NCI-H146 (cell line): Measurements from ENCODE around the gene RNF113A.
"Not testable (repeated sequence)": the region's sequence is repeated elsewhere in the genome, so short reads cannot be mapped to it uniquely, and the experiment has no call there.

Experiments used
- DNase-seq: peaks from one replicate; lab custom pipeline; 2025; lab: John Stamatoyannopoulos, UW

The RNF113A gene

DNA sequence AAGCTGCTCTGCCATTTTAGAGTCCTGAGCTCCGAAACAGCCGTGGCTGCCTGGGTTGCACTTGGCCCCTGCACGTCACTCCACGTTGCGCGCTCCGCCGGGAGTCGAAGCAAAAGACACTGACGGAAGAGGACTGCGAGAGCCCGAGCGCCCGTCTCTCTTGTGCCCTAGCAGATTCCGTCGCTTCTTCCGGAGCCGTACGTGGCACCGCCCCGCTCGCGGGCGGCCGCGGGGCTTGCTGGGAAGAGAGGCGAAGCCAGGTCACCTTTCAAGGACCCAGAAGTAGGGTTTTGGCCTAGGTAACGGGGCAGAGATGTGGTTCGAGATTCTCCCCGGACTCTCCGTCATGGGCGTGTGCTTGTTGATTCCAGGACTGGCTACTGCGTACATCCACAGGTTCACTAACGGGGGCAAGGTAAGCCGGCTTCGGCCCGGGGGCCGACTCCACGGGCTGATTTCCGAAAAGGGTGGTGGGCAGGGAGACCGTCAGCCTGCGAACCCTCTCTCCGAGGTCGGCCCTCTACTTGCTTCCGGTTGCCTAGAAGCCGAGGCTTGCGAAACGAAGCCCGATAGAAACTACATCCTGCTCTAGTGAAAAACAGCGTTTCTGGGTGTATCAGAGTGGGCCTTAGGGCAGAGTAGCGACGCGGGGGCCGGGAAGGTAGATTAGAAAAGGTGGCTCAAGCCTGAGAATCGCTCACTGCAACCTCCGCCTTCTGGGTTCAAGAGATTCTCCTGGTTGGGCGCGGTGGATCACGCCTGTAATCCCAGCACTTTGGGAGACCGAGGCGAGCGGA, at the start of gene RNF113A, which contains the start of gene NDUFA1:
Gene RNF113A, minus strand, starts transcription at position 135 of the 797 bp plus-strand sequence. Its CDS starts 120 bp downstream, at position 15.
Gene NDUFA1, plus strand, starts transcription at position 234 of the 797 bp plus-strand sequence. Its CDS starts 80 bp downstream, at position 314.
- DNase-seq = peak; percentile 86

DNA sequence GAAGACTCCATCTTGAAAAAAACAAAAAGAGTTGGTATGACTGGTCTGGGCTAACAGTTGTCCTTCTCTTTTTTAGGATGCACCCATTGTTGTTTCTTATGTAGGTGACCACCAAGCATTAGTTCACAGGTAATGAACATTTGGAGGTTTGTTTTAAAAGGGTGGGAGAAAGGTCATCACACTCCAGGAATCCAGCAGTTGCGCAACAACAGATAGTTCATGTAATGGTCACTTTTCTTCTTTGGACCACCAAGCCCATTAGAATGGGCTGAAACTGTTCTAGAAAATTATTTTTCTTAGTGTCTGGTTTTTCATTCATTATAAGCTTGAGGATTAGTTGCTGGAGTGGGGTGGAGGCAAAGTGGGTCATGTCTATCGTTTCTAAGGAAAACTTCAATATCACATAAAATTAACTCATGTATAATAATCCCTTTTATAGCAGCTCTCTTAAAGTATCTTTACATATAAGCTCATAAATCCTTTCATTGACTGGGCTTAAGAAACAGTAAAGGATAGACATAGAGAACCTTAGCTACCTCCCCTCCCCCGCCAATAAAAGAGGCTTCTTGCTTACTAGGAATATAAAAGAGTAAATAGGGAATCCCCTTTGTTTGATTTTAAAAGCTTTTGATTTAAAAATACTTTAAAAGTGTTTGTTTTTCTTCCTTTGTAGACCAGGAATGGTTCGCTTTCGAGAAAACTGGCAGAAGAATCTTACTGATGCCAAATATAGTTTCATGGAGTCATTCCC, 48.5 kb upstream of the RNF113A start:
- DNase-seq = no peak

DNA sequence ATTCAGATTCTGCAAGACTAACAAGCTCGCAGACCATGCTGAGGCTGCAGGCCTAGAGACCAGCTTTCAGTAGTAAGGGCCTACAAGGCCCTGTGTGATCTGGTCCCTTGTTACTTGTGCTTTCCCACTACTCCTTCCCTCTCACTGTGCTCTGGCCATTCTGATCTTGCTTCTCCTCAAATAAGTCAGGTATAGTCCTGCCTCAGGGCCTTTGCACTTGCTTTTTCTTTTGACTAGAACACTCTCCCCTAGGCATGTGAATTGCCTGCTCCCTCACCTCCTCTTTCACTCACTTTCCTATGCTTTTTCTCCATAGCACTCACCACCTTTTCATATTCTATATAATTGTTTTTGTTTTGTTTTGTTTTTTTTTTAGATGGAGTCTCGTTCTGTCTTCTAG, 46.3 kb upstream of the RNF113A start:
- DNase-seq = no peak

DNA sequence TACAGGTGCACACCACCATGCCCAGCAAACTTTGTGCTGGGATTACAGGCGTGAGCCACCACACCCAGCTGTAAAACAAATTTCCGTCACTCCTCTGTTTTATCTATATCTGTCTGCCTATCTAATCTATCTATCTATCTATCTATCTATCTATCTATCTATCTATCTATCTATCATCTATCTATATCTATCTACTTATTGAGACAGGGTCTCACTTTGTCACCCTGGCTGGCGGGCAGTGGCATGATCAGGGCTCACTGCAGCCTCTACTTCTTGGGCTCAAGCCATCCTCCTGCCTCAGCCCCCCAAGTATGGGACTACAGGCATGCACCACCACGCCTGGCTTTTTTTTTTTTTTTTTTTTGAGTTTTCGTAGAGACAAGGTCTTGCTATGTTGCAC, 44.8 kb upstream of the RNF113A start:
- no peak for DNase-seq

DNA sequence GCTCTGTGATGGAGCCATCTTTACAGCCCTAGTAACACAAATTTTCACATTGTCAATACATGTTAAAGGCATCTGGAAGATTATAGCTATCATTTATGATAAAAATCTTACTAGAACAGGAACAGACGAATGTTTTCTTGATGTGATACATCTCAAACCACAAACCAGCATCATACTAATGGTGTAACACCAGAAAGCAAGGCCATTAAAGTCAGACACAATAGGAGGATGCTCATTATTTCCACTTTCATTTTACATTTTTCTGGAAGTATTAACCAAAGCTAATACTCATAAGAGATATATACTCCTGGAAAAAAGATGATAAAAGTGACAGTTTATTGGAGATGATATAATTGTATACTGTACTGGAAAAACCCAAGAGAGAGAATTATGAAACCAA, 29.4 kb upstream of the RNF113A start:
- no peak for DNase-seq

DNA sequence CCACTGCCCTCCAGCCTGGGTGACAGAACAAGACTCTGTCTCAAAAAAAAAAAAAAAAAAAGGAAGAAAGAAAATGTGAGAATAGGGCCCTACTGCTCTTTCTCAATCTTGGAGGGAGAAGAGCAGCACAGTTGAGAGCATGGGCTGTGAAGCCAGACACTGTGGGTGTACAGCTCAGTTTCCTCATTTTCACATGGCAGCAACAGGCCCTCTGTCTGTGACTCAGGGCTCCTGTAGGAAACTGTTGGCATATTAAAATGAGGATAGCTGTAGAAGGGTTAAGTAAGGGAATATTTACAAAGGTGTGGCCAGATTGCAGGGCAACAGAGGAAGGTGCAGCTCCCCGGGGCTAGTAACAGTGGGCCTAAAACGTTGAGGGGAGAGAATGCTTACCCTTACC, 27.6 kb upstream of the RNF113A start:
- DNase-seq = no peak

DNA sequence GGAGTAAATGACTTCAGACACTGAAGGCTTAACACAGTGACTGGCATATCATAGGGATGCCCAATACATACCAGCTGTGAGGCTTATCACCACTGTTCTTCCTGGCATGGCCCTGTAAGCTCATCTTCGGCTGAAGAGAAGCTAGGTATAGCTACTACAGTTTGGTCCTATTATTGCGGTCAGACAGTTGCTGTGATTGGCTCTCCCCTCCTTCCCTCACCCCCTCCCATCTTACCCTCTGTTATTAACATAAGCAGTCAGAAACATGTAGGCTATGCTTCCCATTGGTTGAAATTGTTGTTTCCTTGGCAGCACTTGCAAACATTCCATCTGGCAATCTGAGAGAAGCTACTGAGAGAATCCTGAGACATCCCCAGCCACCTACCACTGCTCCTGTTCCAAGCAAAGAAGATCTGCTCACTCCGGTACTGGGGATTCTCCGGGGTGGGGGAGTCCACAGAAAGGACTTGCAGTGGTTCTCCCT, 24.4 kb upstream of the RNF113A start, which contains the start of gene AKAP14:
Gene AKAP14, plus strand, starts transcription at position 51 of the 484 bp plus-strand sequence. CDS start 7,331 bp downstream, outside the sequence.
- peak; percentile 4 for DNase-seq

DNA sequence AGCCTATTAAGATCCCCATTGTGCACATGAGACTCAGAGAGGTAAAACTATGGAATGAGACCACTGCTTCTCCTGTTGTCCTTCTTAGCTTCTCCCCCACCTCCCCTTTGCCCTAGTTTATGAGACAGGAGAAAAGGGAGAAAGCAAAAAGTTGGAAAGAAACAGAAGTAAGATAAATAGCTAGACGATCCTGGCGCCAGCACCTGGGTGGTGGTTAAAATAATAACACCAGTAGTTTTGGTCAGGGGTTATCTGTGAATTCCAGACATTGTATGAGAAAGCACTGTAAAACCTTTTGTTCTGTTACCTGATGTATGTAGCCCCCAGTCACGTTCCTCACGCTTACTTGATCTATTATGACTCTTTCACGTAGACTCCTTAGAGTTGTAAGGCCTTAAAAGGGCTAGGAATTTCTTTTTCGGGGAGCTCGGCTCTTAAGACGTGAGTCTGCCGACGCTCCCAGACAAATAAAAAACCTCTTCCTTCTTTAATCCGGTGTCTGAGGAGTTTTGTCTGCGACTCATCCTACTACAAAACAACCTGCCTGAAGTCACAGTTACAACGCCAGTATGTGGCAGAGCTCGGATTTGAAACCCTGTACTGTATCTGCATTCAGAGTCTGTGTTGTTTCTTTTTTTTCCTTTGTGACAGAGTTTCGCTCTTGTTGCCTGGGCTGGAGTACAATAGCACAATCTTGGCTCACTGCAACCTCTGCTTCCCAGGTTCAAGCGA, 20.6 kb upstream of the RNF113A start:
- DNase-seq = not testable (repeated sequence)

DNA sequence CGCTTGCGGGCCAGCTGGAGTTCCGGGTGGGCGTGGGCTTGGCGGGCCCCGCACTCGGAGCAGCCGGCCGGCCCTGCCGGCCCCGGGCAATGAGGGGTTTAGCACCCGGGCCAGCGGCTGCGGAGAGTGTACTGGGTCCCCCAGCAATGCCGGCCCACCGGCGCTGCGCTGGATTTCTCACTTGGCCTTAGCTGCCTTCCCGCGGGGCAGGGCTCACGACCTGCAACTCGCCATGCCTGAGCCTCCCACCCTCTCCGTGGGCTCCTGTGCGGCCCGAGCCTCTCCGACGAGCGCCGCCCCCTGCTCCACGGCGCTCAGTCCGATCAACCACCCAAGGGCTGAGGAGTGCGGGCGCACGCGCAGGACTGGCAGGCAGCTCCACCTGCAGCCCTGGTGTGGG, 19.1 kb upstream of the RNF113A start:
- DNase-seq = not testable (repeated sequence)

DNA sequence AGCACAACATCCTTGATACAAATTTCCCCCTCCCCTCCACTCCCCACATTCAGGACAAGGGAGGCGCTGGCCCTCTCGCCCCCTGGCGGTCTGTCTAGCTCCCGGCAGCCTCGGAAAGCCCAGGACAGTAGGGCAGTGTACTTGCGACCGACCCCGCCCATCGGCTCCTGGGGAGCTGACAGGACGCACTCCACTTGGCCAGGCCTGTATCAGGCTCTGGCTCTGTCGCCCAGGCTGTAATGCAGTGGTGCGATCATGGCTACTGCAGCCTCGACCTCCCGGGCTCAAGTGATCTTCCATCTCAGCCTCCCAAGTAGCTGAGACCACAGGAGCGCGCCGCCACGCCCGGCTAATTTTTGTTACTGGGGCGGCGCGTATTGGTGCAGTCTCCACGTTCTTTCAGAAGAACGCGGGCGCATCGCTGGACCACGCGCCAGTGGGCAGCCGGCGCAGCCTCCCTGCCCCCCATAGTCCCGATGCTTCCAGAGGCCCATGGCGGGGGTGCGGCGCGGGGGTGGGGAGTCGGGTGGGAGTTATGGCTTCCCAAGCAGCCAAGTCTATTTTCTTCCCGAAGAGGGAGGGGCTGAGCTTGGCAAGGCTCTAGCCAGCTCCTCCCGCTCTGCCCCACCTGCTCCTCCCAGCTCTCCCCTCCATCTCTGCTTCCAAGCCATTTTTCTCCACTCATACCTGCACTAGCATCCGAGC, 16.3 kb upstream of the RNF113A start:
- DNase-seq = peak; percentile 10

DNA sequence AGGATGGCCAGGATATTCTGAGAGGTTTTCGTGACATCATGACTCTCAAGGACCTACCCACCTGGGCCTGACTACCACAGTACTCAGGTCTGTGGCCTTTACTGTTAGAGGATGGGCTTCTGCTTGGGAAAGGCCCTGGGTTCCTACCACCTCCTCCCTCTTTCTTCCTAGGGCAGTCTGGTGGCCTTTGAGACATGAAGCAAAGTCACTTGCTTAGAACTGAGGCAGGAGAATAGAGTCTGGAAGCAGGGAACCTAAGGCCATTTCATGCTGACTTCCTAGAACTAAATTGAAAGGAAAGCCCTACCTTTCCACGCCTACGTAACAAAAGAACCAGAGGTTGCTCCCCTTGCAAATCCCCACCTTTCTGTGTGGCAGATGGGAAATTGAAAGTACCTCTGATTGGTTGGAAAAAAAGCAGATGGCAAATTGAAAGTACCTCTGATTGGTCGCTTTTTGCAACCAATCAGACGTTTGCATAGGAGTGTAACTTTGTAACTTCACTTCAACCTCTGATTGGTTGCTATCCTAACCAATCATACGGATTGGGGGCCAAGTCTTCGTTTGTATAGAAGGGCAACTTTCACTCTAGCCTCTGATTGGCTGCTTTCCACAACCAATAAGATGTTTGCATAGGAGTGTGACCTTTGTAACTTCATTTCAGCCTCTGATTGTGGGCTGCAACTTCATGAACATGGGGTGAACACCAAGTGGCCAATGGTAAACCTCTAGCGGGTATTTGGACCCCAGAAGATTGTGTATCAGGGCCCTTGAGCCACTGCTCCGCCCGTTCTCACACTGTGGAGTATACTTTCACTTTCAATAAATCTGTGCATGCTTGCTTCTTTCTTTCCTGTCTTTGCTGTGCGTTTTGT, 14.3 kb upstream of the RNF113A start:
- DNase-seq = no peak

DNA sequence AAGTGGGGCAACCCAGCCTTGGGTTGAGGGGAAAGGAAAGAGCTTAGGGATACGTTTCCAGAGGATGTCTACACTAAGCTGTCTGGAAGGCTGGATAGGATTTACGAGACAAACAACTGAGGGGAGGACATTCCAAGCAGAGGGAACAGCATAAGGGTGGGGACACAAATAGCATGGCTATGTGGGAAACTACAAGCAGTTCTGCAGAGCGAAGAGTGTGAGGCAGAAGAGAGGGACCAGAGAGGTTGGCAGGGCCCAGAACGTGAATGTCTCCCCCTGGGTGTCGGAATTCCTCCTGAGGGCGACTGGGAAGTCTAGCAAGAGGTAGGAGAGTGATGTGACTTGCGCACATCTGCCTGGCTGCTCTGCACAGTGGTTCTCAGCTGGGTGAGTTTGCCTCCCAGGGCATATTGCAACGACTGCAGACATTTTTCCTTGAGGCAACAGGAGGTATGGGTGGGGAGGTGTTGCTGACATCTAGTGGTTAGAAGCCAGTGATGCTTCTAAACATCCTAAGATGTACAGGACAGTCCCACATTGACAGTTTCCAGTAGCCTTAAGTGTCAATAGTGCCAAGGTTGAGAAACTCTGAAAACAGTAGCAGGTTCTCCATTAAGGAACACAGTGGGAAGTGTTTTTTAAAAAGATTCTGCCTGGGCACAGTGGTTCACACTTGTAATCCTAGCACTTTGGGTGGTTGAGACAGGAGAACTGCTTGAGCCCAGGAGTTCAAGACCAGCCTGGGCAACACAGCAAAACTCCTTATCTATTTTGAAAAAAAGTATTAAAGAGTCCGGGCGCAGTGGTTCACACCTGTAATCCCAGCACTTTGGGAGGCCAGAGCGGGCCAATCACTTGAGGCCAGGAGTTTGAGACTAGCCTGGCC, 9.3 kb upstream of the RNF113A start:
- peak; percentile 33 for DNase-seq

DNA sequence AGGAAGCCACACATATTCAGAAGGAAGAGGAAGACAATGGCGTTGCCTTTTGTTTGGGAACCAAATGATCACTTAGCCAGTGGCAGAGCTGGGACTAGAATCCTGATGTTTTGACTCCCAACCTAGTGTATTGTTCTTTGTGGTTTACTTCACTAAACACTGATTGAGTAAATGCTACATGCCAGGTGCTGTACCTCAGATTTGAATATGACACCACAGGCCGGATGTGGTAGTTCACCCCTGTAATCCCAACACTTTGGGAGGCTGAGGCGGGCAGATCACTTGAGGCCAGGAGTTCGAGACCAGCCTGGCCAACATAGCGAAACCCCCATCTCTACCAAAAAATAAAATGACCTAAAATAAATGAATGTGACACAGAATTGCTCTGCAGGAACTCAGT, 8.5 kb upstream of the RNF113A start:
- no peak for DNase-seq

DNA sequence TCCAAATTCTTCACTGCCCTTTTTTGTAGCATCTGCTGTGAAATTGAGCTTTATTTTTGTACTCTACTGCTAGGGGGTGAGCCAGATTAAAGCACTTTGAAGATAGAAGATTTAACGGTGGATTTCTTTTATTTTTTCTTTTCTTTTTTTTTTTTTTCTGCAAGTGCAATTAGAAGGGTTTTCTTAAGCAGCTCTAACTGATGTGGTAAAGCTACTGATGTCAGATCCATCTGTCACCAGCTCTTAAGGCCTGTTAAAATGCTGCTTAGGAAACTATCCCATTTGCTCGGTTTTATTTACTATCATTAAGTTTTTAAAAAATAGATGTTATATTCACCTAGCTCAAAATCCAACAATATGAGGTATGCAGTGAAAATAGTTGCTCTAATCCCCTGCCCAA, 7.2 kb upstream of the RNF113A start:
- no peak for DNase-seq

DNA sequence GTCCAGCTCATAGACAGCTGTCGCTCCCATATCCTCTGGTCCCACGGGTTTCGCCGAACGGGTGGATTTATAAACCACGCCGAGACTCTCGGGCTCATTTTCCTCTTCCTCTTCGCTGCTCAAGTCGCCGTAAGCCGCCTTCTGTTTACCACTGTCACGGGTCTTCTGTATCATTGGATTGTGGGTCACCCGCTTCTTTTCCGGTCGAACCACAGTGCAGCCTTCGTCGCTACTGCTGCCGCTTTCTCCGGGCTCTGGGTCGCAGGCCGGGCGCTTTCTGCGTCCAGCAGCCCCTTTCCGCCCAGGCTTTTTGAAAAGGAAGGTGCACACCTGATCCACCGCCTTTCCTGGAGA, 311 bp downstream of the RNF113A start:
- DNase-seq = no peak

DNA sequence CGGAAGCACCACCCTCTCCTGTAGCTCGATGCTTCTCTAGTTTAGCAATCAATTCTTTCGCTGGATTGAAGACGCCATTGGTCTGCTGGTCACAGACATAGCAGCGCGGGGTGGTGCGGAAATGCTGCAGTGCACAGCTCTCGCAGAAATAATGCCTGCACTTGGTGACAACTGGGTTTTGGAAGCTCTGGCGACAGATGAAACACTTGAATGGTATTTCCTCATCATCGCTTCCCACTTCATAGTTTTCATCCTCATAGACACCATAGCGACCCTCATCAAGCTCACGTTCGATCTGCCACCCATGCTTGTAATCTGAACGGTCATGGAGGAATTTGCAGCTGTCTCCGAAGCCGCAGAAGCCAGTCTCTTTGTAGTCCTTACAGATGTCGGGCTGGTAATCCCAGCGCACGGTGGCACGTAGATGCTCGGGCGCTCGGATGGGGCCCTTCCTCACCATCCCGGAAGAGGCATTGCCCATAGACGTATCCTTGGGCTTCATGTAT, 854 bp downstream of the RNF113A start:
- peak; percentile 35 for DNase-seq

DNA sequence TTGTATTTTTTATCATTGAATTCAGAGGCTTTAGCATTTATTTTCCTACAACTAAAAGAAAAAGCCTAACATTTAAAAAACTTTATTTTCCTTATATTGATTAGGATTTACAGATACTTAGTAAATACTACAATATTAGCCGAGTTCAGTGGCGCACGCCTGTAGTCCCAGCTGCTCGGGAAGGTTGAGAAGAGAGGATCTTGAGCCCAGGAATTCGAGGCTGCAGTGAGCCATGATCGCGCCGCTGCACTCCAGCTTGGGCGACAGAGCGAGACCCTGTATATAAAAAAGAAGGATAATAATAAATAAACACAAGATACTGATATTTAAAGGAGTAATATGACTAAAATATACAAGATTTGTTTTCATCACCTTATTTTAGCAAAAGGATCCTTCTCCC, 18.1 kb downstream of the RNF113A start:
- DNase-seq = peak; percentile 6

DNA sequence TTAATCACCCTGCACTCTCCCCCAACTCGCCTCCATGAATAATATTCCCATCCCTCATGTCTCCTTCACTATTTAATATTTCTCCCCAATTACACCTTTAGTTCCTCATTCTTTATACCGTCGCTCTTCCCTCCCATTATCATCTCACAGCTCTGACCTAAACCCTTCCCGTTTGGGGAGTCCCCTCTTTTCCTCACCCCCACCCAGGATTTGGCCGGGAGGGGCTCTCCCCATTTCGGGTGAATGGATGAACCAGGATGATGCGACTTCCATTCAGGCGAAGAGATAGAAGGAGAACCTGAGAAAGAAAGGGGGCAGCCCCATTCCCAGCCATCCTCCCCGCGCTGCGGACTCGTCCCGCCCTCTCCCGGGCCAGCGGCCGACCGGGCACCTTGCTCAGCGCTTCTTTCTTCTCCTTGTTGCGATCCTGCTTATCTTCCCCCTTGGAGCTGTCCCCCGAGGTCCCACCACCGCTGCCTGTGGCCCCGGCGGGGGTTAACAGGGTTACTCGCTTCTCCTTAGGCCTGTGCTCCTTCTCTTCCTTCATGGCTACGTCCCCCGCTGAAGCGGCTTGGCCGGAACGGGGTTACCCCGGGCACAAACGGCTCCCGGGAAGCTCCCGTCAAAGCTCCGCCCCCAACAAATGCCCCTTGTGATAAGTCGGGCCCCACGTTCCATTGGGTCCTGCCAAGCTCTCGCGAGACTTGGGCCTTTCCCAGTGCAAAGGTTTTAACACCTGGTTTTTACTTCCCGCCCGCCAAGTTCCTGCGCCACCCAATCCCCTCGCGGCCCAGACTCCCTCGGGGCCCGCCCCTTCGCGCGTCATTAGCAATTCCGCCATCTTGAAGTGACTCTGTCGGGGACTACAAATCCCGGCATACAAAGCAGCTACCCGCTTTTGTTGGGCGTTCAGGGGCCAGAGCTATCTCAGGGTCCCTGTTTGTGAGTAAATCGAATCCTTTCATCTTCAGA, 18.9 kb downstream of the RNF113A start, which contains the start of gene UPF3B:
Gene UPF3B, minus strand, starts transcription at position 582 of the 972 bp plus-strand sequence. Its CDS starts 35 bp downstream, at position 547.
- peak; percentile 99 for DNase-seq
